Activated T-helper 9 cell treated with anti-CD3 and anti-CD28 coated beads, Interleukin-2, amount 50 U/mL, for 16 hours (primary cell): ENCODE data around the gene ATG2A.
A peak's percentile ranks its signal among the peaks of the same experiment; 100 is the strongest.

ENCODE experiments used
- DNase-seq: peaks from one replicate; pipeline ENCODE4 v3.0.0-alpha.2; 2020; ENCODE audit warnings: low read depth

ATG2A gene

DNA sequence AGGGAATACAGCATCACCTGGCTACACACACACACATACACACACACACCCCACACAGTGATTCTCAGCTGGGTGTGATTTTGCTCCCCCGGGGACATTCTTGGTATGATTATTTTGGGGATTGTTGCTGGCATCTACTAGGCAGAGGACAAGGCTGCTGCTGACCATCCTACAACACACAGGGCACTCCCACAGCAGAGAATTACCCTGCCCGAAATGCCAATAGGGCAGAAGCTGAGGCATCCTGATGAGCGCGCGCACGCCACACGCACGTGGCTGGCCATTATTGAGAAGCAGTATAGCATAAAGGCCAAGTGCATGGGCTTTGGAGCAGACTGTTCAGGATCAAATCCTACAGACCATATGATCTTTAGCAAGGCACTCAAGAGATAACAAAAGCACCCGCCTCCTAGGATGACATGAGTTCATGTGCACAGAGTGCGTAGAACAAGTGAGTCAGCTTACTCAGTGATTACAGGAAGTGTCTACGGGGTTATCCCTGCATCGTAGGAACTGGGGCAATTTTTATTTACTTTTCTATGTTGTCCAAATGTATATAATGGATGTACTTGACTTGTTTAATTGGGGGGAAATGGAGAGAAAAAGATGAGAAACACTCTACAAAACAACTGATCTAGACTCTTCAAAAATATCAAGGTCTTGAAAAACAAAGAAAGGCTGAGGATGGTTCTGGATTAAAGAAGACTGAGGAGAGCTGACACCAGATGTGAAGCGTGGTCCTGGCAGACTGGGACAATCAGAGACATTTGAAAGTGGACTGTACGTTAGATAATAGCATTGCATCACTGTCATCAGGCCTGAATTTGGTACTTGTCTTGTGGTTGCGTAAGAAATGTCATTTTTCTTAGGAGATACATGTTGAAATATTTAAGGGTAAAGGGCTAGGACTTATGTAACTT, 31.4 kb downstream of the ATG2A start:
- DNase-seq, result no peak

DNA sequence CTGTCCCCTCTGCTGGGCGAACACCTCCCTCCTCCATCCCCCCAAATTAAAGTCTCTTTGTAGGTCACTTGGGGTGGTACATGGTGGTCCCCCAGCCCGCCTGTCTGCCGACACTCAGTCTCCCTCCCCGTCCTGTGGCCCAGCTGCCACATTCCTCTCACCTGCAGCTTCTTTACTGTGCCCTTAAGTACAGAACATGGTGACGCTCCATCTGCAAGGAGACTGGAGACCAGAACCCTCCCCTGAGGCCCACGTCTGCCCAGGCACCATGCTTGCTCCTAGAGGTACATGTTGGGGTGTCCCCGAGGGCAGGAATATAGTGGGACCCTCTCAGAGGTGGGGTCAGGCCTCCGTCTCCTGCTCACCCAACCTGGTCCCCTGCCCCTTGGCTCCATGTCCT, 33.0 kb downstream of the ATG2A start:
- no peak for DNase-seq

- no peak for DNase-seq
Measured at GRCh38 chr11:64883575-64883974, 33.4 kb downstream of the ATG2A start.

- no peak for DNase-seq
Measured at GRCh38 chr11:64882243-64882642, 34.8 kb downstream of the ATG2A start.

GRCh38 chr11:64881476-64881875, 35.5 kb downstream of the ATG2A start:
- DNase-seq, result no peak

GRCh38 chr11:64880240-64881001, 36.6 kb downstream of the ATG2A start:
- no peak for DNase-seq

GRCh38 chr11:64879244-64879900, 37.6 kb downstream of the ATG2A start:
- DNase-seq, result no peak

GRCh38 chr11:64878494-64879243, 38.3 kb downstream of the ATG2A start, which contains the start of gene EHD1:
Gene EHD1 (minus strand): TSS chr11:64878621. CDS start chr11:64878464, 157 bp downstream.
- DNase-seq, result peak; percentile 99

DNA sequence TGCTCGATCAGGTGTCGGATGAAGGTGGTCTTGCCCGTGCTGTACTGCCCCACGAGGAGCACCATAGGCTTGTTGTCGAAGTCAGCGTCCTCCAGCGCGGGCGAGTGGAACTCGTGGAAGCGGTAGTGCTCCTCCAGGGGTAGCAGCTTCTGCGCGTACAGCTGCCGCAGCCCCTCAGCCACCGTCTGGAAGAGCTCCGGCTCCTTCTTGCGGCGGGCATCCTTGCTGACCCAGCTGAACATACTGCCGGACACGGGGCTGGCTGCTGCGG, 38.9 kb downstream of the ATG2A start:
- DNase-seq, result no peak

DNA sequence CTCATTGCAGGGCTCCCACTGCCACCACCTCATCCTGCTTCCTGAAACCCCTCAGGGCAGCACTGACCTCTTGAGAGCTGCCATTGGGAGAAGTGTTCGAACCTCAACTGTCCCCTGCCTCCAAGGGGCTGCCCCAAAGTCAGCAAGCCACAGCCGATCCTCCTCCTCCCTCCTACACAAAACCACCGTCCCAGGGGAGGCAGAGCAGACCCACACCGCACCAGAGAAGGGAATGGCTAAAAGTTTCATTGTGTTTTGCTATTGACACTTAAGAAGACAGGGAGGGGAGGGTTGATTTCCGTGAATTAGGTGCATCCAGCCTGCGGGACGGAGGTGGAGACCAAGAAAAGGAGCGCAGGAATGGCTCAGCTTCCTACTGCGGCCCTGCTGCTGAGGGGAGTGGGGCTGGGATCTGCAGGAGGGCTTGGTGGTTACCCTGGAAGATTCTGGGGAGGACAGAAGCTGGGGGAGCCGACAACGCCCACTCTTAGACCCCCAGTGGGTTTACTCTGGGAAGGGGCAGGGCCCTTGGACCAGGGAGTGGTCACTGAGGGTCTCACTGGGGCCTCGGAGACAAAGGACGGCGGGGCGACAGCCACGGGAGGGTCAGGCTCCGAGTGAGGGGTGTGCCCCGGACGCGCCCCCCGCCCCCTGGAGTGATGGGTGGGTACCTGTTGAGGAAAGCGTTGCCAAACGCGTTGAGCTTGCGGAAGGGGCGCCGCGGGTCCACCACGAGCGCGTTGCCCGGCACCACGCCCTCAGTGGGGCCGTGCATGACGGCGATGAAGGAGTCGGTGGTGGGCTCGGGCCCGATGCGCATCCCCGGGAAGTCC, 39.4 kb downstream of the ATG2A start:
- no peak for DNase-seq

- DNase-seq, result no peak
Measured at GRCh38 chr11:64876835-64877341, 40.1 kb downstream of the ATG2A start.

DNA sequence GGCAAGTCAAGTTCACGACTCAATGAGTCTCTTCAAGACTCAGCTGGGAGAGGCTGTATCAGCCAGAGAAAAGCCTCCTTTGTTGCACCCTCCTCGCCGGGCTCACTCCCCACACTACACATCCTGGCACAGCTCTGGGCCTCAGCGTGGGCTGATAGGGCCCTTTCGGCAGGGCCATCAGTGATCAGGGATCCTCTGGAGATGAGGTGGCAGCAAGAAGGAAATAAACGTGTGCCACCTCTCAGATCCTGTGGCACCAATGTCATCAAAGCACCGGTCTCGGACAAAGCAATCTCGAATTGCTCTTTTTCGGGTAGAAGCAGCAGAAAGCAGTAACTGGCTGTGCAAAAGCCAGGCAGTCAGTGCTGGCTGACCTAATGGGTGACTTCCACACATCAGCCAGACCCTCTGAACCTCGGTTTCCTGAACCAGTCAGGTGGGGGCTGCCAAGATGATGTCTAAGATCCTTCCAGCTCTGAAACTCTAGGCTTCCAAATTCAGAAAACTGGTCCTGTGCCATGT, 40.7 kb downstream of the ATG2A start:
- DNase-seq, result no peak

DNA sequence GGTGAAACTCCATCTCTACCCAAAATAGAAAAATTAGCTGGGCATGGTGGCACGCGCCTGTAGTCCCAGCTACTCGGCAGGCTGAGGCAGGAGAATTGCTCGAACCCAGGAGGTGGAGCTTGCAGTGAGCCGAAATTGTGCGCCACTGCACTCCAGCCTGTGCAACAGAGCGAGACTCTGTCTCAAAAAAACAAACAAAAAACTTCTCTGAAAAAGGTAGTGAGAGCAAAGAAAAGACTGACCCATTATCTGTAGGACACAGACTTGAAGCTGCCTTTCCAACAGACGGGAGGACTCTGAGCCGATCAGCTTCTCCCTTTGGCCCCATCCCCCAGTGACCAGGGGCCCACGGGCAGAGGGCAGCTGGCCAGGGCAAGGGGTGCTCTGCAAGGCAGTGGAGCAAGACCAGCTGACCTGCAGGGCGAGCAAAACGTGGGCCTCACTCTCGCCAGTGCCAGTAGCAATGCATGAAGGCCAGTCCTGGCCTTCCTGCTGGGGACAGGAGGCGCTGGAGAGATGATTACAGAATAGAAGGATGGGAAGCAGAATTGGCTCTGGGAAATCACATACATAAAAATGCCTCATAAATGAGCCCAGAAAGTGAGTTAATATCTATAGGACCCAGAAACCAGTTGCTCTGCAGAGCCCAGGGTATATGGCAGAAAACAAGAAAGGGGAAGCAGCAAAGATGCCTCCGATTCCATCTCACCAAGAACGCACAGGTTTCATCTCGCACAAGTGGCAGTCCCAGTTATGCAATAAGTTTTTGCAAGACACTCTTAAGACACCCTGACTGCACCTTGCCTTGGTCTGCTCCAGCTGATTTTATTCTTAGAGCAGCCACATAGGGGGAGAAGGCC, 41.4 kb downstream of the ATG2A start:
- no peak for DNase-seq

- DNase-seq, result no peak
Measured at GRCh38 chr11:64874308-64875240, 42.4 kb downstream of the ATG2A start.

DNA sequence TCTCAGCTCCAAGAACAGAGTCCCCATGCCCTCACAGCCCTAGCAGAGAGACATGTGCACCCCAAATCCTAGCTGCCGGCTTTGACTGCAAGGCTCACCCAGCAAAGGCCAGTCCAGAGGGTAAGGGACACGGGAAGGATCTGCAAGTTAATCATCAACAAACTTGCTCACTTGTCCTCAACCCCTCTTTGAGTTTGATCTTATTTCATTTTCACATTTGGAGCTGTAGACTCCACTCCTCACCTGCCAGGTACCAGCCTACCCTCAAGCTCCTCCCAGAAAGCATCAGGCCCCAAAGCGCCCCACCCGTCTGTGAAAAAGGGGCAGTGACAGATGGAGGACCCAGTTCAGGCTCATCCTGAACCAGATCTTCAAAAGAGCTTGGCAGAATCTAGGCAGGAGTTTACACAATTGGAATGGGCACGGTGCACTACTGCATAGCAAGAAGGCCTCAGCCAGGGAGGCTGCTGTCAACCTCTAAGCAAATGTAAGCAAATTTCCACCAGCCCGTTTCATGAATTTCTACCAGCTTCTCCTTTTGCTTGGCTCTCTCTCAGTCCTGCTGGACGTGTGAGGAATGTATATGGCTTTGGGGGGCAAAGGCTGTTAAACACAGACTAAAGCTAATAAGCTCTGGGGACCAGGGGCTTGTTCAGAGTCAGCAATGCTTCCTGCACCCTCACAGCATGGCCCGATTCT, 44.1 kb downstream of the ATG2A start:
- DNase-seq, result no peak

- DNase-seq, result no peak
Measured at GRCh38 chr11:64871492-64871891, 45.5 kb downstream of the ATG2A start.

DNA sequence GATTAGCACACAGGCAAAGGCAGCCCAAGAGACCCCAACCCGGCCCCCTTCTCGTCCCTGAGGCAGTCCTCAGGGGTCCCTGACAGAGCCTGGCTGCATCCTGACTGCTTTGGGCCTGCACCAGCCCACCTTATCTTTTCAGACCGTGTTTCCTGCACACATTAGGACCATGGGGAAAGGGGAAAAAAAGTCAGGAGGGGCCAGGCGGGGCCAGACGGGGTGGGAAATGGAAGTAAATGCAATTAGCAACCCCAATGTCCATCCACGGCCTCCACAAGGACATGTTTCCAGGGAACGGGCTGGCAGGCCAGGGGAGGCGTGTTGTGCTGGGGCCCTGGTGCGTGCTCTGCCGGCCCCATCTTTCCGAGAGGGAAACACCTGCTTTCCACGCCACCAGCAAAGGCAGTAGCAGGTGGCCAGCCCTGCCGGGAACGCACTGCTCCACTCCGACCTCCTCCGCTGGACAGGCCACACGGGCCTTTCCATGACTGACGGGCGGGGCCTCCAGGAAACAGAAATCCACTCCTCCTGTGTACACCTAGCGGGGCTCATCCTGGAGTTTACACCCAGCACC, 46.0 kb downstream of the ATG2A start:
- DNase-seq, result no peak
